Measurements from ENCODE around the gene BDNF. TPM values are rescaled to one million over a fixed set of nuclear protein-coding genes. Genes with fewer than 3 reads are reported as not detected.
"Not testable (repeated sequence)": the region's sequence is repeated elsewhere in the genome, so short reads cannot be mapped to it uniquely, and the experiment has no call there.

The BDNF gene
- total and polyA plus RNA-seq, 3 experiments from 2014 or later, result not detected

DNA sequence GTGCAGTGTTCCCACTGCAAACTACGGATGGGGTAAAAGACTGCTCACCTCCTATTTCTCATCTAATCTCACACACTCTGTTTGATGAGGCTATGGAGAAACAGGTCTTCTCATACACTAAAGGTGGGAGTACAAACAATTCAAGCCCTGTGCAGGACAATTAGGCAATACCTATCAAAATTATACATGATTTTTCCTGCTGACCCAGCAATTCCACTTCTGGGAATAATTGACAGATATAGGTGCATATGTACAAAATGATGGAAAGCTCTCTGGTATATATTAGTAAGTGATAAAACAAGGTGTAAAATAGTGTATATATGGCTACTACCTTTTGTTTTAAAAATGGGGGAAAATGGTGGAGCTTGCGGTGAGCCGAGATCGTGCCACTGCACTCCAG lies 23.1 kb downstream of the BDNF start:
- Mint-ChIP-seq H3K27ac (no peak overlapping the region), H3K4me1 (no peaks in the 10 kb centered on the region), H3K36me3 (no peaks in the 10 kb centered on the region), H3K4me3 (no peak overlapping the region), H3K27me3 (no peaks in the 10 kb centered on the region), H3K9me3 (peaks cover 0 to 11% (median 9%) of the 10 kb centered on the region in 5 donors)
- CTCF ChIA-PET, result no interaction called here
- no peaks in the 10 kb centered on the region for H3K36me3 ChIP-seq (ENCODE audit: insufficient read depth, low read length)
- POLR2A ChIA-PET, result no interaction called here
- no peaks in the 10 kb centered on the region for H3K9me3 ChIP-seq (ENCODE audit: low read length)
- no peak overlapping the region for H3K4me3 ChIP-seq (ENCODE audit: low read length)
- no peak for DNase-seq
- no peaks in the 10 kb centered on the region for H3K27me3 ChIP-seq (ENCODE audit: insufficient read depth, low read length, poor library complexity, severe bottlenecking)
- H3K27ac ChIP-seq (ENCODE audit: low read depth, low read length), result no peak overlapping the region
- no peaks in the 10 kb centered on the region for H3K4me1 ChIP-seq (ENCODE audit: insufficient read depth, low read length)

DNA sequence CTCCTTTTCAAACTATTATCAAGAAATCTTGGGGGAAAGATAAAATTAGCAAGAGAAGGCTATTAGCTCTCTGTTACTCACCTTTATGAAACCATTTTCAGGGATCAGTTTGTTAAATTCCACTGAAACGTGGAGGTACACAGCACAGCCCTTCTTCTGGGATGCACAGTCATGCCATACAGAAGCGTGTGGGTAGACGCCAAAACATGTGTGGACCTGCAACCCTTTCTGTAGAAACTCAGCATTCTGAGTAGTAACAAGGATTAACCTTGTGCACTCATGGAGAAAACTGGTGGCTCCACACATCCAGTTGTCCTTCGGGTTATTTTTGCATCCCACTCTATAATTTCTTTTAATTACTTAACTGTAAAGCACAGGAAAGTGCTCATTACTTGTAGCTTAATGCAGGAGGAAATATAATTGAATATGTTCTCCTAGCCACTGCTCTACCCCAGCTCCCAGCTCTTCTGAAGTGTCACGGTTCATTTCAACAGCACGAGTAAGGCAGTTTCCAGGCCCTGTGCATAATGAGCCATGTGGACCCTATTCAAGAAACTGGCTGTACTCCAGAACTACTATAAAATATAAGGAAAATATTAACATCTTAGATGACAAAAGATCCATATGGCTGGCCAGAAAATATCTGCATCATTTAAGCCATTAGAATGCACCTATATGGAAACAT lies 26.1 kb downstream of the BDNF start:
- Histone ChIP-seq H3K27ac (ENCODE audit: low read depth, low read length) (no peak overlapping the region), H3K36me3 (ENCODE audit: insufficient read depth, low read length) (no peaks in the 10 kb centered on the region), H3K4me1 (ENCODE audit: insufficient read depth, low read length) (no peaks in the 10 kb centered on the region), H3K9me3 (ENCODE audit: low read length) (no peaks in the 10 kb centered on the region), H3K4me3 (ENCODE audit: low read length) (no peak overlapping the region), H3K27me3 (ENCODE audit: insufficient read depth, low read length, poor library complexity, severe bottlenecking) (no peaks in the 10 kb centered on the region)
- Mint-ChIP-seq H3K27ac (no peak overlapping the region), H3K4me1 (no peaks in the 10 kb centered on the region), H3K36me3 (no peaks in the 10 kb centered on the region), H3K9me3 (peaks cover 0 to 12% (median 10%) of the 10 kb centered on the region in 5 donors), H3K4me3 (no peak overlapping the region), H3K27me3 (no peaks in the 10 kb centered on the region)
- ChIA-PET POLR2A (no interaction called here), CTCF (no interaction called here)
- no peak for DNase-seq

GRCh38 chr11:27672836-27673464 lies 27.3 kb downstream of the BDNF start:
- Histone ChIP-seq H3K4me3 (ENCODE audit: low read length) (no peak overlapping the region), H3K27me3 (ENCODE audit: insufficient read depth, low read length, poor library complexity, severe bottlenecking) (no peaks in the 10 kb centered on the region), H3K36me3 (ENCODE audit: insufficient read depth, low read length) (no peaks in the 10 kb centered on the region), H3K27ac (ENCODE audit: low read depth, low read length) (no peak overlapping the region), H3K9me3 (ENCODE audit: low read length) (no peaks in the 10 kb centered on the region), H3K4me1 (ENCODE audit: insufficient read depth, low read length) (no peaks in the 10 kb centered on the region)
- Mint-ChIP-seq H3K27ac (no peak overlapping the region), H3K4me3 (no peak overlapping the region), H3K9me3 (peaks cover 2 to 16% (median 13%) of the 10 kb centered on the region in 5 donors), H3K27me3 (no peaks in the 10 kb centered on the region), H3K36me3 (peaks cover 0 to 5% (median 2%) of the 10 kb centered on the region in 3 donors), H3K4me1 (no peaks in the 10 kb centered on the region)
- ChIA-PET POLR2A (no interaction called here), CTCF (no interaction called here)
- no peak for DNase-seq

- Mint-ChIP-seq H3K36me3 (peaks cover 0 to 12% (median 5%) of the 10 kb centered on the region in 3 donors), H3K9me3 (peaks cover 16 to 29% (median 25%) of the 10 kb centered on the region in 5 donors)
- DNase-seq; H3K27ac Mint-ChIP-seq; H3K4me3 ChIP-seq (ENCODE audit: low read length); POLR2A ChIA-PET; H3K4me1 Mint-ChIP-seq; H3K27me3 ChIP-seq (ENCODE audit: insufficient read depth, low read length, poor library complexity, severe bottlenecking); CTCF ChIA-PET; H3K36me3 ChIP-seq (ENCODE audit: insufficient read depth, low read length); H3K27ac ChIP-seq (ENCODE audit: low read depth, low read length); H3K9me3 ChIP-seq (ENCODE audit: low read length); H3K27me3 Mint-ChIP-seq; H3K4me1 ChIP-seq (ENCODE audit: insufficient read depth, low read length); H3K4me3 Mint-ChIP-seq: not testable (repeated sequence)
Observed at GRCh38 chr11:27665508-27666101, 34.6 kb downstream of the BDNF start.

DNA sequence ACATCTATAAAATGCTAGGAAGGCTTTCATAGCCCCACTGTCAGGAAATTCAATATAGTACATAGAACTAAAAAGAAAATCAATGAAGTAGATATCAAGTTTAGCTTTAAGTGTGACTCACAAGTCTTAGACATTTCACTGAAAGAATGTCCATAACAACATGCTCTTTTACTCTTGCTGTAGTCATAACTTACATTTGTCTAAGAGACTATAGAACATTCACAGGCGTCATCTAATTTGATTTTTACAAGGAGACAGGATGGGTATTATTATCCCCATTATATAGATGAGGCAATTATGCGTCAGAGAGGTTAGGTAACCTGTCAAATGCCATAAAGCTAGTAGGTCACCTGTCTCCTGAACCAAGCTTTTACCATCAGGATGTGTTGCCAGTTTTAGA lies 36.9 kb downstream of the BDNF start:
- POLR2A ChIA-PET, result no interaction called here
- Histone ChIP-seq H3K4me1 (ENCODE audit: insufficient read depth, low read length) (no peaks in the 10 kb centered on the region), H3K27me3 (ENCODE audit: insufficient read depth, low read length, poor library complexity, severe bottlenecking) (no peaks in the 10 kb centered on the region), H3K9me3 (ENCODE audit: low read length) (no peaks in the 10 kb centered on the region), H3K4me3 (ENCODE audit: low read length) (no peak overlapping the region), H3K36me3 (ENCODE audit: insufficient read depth, low read length) (no peaks in the 10 kb centered on the region), H3K27ac (ENCODE audit: low read depth, low read length) (no peak overlapping the region)
- peaks cover 2 to 20% (median 5%) of the 10 kb centered on the region in 3 donors for H3K36me3 Mint-ChIP-seq
- H3K9me3 Mint-ChIP-seq, result peaks cover 15 to 30% (median 21%) of the 10 kb centered on the region in 5 donors
- H3K27ac Mint-ChIP-seq, result no peak overlapping the region
- H3K4me1 Mint-ChIP-seq, result no peaks in the 10 kb centered on the region
- CTCF ChIA-PET, result no interaction called here
- no peak for DNase-seq
- H3K27me3 Mint-ChIP-seq, result no peaks in the 10 kb centered on the region
- H3K4me3 Mint-ChIP-seq, result no peak overlapping the region

- DNase-seq, result no peak
- no peak overlapping the region for H3K4me3 Mint-ChIP-seq
- H3K36me3 Mint-ChIP-seq, result peaks cover 2 to 31% (median 3%) of the 10 kb centered on the region in 3 donors
- no peak overlapping the region for H3K27ac ChIP-seq (ENCODE audit: low read depth, low read length)
- no peaks in the 10 kb centered on the region for H3K27me3 ChIP-seq (ENCODE audit: insufficient read depth, low read length, poor library complexity, severe bottlenecking)
- H3K27ac Mint-ChIP-seq, result no peak overlapping the region
- H3K36me3 ChIP-seq (ENCODE audit: insufficient read depth, low read length), result no peaks in the 10 kb centered on the region
- no peak overlapping the region for H3K4me3 ChIP-seq (ENCODE audit: low read length)
- no peaks in the 10 kb centered on the region for H3K9me3 ChIP-seq (ENCODE audit: low read length)
- ChIA-PET POLR2A (no interaction called here), CTCF (no interaction called here)
- H3K27me3 Mint-ChIP-seq, result no peaks in the 10 kb centered on the region
- no peaks in the 10 kb centered on the region for H3K4me1 Mint-ChIP-seq
- H3K4me1 ChIP-seq (ENCODE audit: insufficient read depth, low read length), result no peaks in the 10 kb centered on the region
- peaks cover 6 to 18% (median 11%) of the 10 kb centered on the region in 5 donors for H3K9me3 Mint-ChIP-seq
Observed at GRCh38 chr11:27660171-27660570, 40.1 kb downstream of the BDNF start.

DNA sequence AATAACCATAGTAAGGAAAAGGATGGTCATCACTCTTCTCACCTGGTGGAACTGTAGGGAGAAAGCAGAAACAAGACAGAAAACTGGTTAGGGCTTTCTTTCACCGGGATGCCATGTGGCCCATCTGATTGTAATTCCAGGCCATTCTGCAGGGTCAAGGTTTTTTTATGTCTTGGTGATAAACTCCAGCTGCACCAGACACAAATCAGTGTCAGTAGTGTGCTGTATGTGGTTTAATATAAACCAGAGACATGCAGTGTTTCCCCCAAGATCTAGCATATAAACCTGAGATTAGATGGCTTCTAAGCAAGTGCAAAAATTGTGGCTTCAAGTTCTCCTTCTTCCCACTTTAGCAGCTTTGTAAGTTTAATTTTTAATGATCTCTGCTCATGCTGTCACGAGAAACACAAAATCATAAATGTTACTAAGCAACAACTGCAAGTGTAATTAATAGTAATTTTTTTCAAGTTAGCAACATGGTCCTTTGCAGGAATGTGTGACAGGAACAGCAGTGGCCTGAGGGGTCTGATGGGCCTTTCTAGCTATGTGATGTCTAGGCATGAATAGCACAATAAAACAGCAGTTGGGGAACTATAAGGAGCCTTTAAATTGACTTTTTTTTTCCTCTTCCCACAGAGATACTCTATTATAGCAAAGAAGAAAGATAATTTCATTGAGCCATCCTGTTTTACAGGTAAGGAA lies 41.6 kb downstream of the BDNF start:
- Mint-ChIP-seq H3K27ac (no peak overlapping the region), H3K36me3 (peaks cover 2 to 34% (median 3%) of the 10 kb centered on the region in 3 donors), H3K4me1 (no peaks in the 10 kb centered on the region), H3K27me3 (no peaks in the 10 kb centered on the region), H3K4me3 (no peak overlapping the region), H3K9me3 (peaks cover 0 to 15% (median 5%) of the 10 kb centered on the region in 5 donors)
- POLR2A ChIA-PET, result no interaction called here
- Histone ChIP-seq H3K4me1 (ENCODE audit: insufficient read depth, low read length) (no peaks in the 10 kb centered on the region), H3K36me3 (ENCODE audit: insufficient read depth, low read length) (no peaks in the 10 kb centered on the region), H3K27me3 (ENCODE audit: insufficient read depth, low read length, poor library complexity, severe bottlenecking) (no peaks in the 10 kb centered on the region), H3K27ac (ENCODE audit: low read depth, low read length) (no peak overlapping the region), H3K9me3 (ENCODE audit: low read length) (no peaks in the 10 kb centered on the region), H3K4me3 (ENCODE audit: low read length) (no peak overlapping the region)
- no peak for DNase-seq
- CTCF ChIA-PET, result no interaction called here

DNA sequence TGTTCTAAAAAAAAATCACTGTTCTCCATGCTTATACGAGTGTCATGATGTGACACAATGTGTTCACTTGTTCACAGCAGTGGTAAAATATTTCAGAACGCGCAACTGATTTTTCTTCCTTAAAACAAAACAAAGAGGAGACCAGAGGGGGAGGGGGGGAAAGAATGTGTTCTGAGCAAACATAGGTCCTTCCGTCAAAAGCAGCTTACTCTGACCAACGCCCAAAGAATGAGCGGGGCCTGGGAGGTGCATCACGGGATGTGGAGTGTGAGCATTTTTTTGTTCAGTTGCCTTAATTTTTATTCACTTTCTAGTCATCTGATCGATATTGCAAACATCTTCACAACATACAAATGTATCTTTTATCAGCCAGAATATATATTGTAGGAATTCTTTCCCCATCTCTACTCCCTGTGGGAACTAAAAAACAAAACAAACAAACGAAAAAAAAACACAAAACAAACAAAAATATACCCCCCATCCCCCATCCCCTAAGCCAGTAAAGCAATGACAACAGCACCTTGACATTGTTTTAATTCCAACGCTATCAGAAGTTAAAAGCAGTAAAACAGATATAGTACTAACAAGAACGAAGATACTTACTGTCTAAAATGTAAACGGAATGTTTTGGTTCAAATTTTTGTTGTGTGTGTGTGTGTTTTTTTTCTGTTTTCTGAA lies 43.3 kb downstream of the BDNF start:
- no peak overlapping the region for H3K27ac Mint-ChIP-seq
- H3K4me1 ChIP-seq (ENCODE audit: insufficient read depth, low read length), result no peaks in the 10 kb centered on the region
- H3K36me3 Mint-ChIP-seq, result peaks cover 2 to 34% (median 3%) of the 10 kb centered on the region in 3 donors
- no peaks in the 10 kb centered on the region for H3K9me3 ChIP-seq (ENCODE audit: low read length)
- CTCF ChIA-PET, result no interaction called here
- no peaks in the 10 kb centered on the region for H3K4me1 Mint-ChIP-seq
- no peak overlapping the region for H3K4me3 Mint-ChIP-seq
- no peak for DNase-seq
- no peaks in the 10 kb centered on the region for H3K27me3 Mint-ChIP-seq
- H3K9me3 Mint-ChIP-seq, result peaks cover 0 to 11% (median 2%) of the 10 kb centered on the region in 5 donors
- H3K36me3 ChIP-seq (ENCODE audit: insufficient read depth, low read length), result no peaks in the 10 kb centered on the region
- no peak overlapping the region for H3K4me3 ChIP-seq (ENCODE audit: low read length)
- H3K27me3 ChIP-seq (ENCODE audit: insufficient read depth, low read length, poor library complexity, severe bottlenecking), result no peaks in the 10 kb centered on the region
- H3K27ac ChIP-seq (ENCODE audit: low read depth, low read length), result no peak overlapping the region
- POLR2A ChIA-PET, result no interaction called here

Data from CD8-positive, alpha-beta memory T cell (primary cell).